Smooth muscle cell (in vitro differentiated cells): Measurements from ENCODE around the gene GALNT10. TPM values are rescaled to one million over a fixed set of nuclear protein-coding genes. Genes with fewer than 3 reads are reported as not detected.

Experiments used
- DNase-seq: peaks from one replicate; lab custom pipeline; 2025; ENCODE audit not compliant: unreplicated experiment; lab: John Stamatoyannopoulos, UW
- H2AFZ ChIP-seq: fragments of 200-600 bp; sonication (generic); 2 replicates; pipeline ENCODE4 v1.6.0; 2016; ENCODE audit warnings: antibody characterized with exemption, low read depth, mild to moderate bottlenecking
- H3F3A ChIP-seq: fragments of 200-600 bp; sonication (generic); 2 replicates; pipeline ENCODE4 v1.6.0; 2017; ENCODE audit warnings: antibody characterized with exemption, low read depth
- H3K27ac ChIP-seq: fragments of 200-600 bp; sonication (generic); 2 replicates; pipeline ENCODE4 v1.5.1; 2016; ENCODE audit warnings: low read depth, mild to moderate bottlenecking
- H3K27me3 ChIP-seq: fragments of 200-600 bp; sonication (generic); 2 replicates; pipeline ENCODE4 v1.6.1; 2016; ENCODE audit warnings: low read depth, mild to moderate bottlenecking
- H3K36me3 ChIP-seq: fragments of 200-600 bp; sonication (generic); 2 replicates; pipeline ENCODE4 v1.5.1; 2016; ENCODE audit warnings: low read depth
- H3K4me1 ChIP-seq: fragments of 200-600 bp; sonication (generic); 2 replicates; pipeline ENCODE4 v1.5.1; 2016; ENCODE audit warnings: low read depth
- H3K4me2 ChIP-seq: fragments of 200-600 bp; sonication (generic); 2 replicates; pipeline ENCODE4 v1.6.0; 2016; ENCODE audit warnings: mild to moderate bottlenecking
- H3K4me3 ChIP-seq: fragments of 200-600 bp; sonication (generic); 2 replicates; pipeline ENCODE4 v1.5.1; 2016; ENCODE audit warnings: mild to moderate bottlenecking
- H3K79me2 ChIP-seq: fragments of 200-600 bp; sonication (generic); 2 replicates; pipeline ENCODE4 v1.6.0; 2016; ENCODE audit warnings: low read depth, mild to moderate bottlenecking
- H3K9ac ChIP-seq: fragments of 200-600 bp; sonication (generic); 2 replicates; pipeline ENCODE4 v1.6.0; 2016; ENCODE audit warnings: low read depth
- H3K9me3 ChIP-seq: fragments of 200-600 bp; sonication (generic); replicated peaks from 2 replicates; pipeline ENCODE4 v1.5.1; 2016; ENCODE audit warnings: low read depth
- H4K20me1 ChIP-seq: fragments of 200-600 bp; sonication (generic); 2 replicates; pipeline ENCODE4 v1.6.0; 2016; ENCODE audit warnings: low read depth
- CTCF ChIP-seq: fragments of 200-600 bp; sonication (generic); IDR thresholded peaks from 2 replicates; pipeline ENCODE4 v1.5.1; 2017; ENCODE audit warnings: borderline replicate concordance, mild to moderate bottlenecking, antibody characterized with exemption; ENCODE audit not compliant: insufficient read depth, poor library complexity, severe bottlenecking
- WGBS: methylation state at CpG from one replicate; pipeline ENCODE4 v1.1.7; 2016; ENCODE audit warnings: low lambda C conversion rate; 5-methylcytosine and 5-hydroxymethylcytosine counted together
- polyA plus RNA-seq: library from polyadenylated mRNA; unstranded; fragments of >200 nt; fragmentation: Nextera tagmentation; extraction: Ambion mirVana; gene quantifications from 2 replicates; pipeline ENCODE4 v1.2.1, GENCODE V29; 2016
- total RNA-seq: library from RNA; depleted of rRNA; stranded (reverse); fragments of >200 nt; gene quantifications from 2 replicates; pipeline ENCODE4 v1.2.3, GENCODE V29; 2014

GALNT10 gene
- total and polyA plus RNA-seq, 2 experiments from 2014 or later, result 23.6 to 24.6 TPM

GRCh38 chr5:154377754-154378533 lies 187.4 kb downstream of the GALNT10 start:
- DNase-seq, result no peak
- H2AFZ ChIP-seq, result no peak overlapping the region
- TF ChIP-seq CTCF, result no peak
- no peaks in the 10 kb centered on the region for H3K4me1 ChIP-seq
- no peaks in the 10 kb centered on the region for H3F3A ChIP-seq
- no peak overlapping the region for H3K4me3 ChIP-seq
- H4K20me1 ChIP-seq, result no peaks in the 10 kb centered on the region
- H3K27me3 ChIP-seq, result no peaks in the 10 kb centered on the region
- H3K79me2 ChIP-seq, result no peaks in the 10 kb centered on the region
- H3K27ac ChIP-seq, result no peak overlapping the region
- H3K4me2 ChIP-seq, result no peak overlapping the region
- H3K36me3 ChIP-seq, result no peaks in the 10 kb centered on the region
- no peaks in the 10 kb centered on the region for H3K9me3 ChIP-seq
- no peak overlapping the region for H3K9ac ChIP-seq
- WGBS, result 84% methylated on average over 4 of the region's 4 CpGs

GRCh38 chr5:154380263-154380662 lies 189.7 kb downstream of the GALNT10 start:
- WGBS, result 74% methylated on average over 12 of the region's 12 CpGs
- Histone ChIP-seq H3K27me3 (no peaks in the 10 kb centered on the region), H3F3A (no peaks in the 10 kb centered on the region), H3K4me3 (no peak overlapping the region), H3K4me1 (no peaks in the 10 kb centered on the region), H3K4me2 (no peak overlapping the region), H3K36me3 (no peaks in the 10 kb centered on the region), H3K79me2 (no peaks in the 10 kb centered on the region), H3K27ac (no peak overlapping the region), H4K20me1 (no peaks in the 10 kb centered on the region), H3K9me3 (no peaks in the 10 kb centered on the region), H2AFZ (no peak overlapping the region), H3K9ac (no peak overlapping the region)
- no peak for TF ChIP-seq CTCF
- no peak for DNase-seq

- TF ChIP-seq CTCF, result no peak
- 71% methylated on average over 9 of the region's 9 CpGs for WGBS
- no peaks in the 10 kb centered on the region for H3K9me3 ChIP-seq
- H3K27me3 ChIP-seq, result no peaks in the 10 kb centered on the region
- H3K4me3 ChIP-seq, result no peak overlapping the region
- no peak for DNase-seq
- no peaks in the 10 kb centered on the region for H3K79me2 ChIP-seq
- H3K4me1 ChIP-seq, result no peaks in the 10 kb centered on the region
- H3K9ac ChIP-seq, result no peak overlapping the region
- no peaks in the 10 kb centered on the region for H3F3A ChIP-seq
- H3K4me2 ChIP-seq, result no peak overlapping the region
- H4K20me1 ChIP-seq, result no peaks in the 10 kb centered on the region
- no peak overlapping the region for H3K27ac ChIP-seq
- no peak overlapping the region for H2AFZ ChIP-seq
- H3K36me3 ChIP-seq, result no peaks in the 10 kb centered on the region
Measured at GRCh38 chr5:154384480-154385235, 194.1 kb downstream of the GALNT10 start.
